Kidney epithelial cell (primary cell): Measurements from ENCODE around the gene APOO. TPM values are rescaled to one million over a fixed set of nuclear protein-coding genes. Genes with fewer than 3 reads are reported as not detected.

ENCODE experiments used
- DNase-seq: peaks from one replicate; pipeline ENCODE4 v3.0.0-alpha.2; 2010; ENCODE audit warnings: low read depth
- H3K27me3 ChIP-seq: 2 replicates; pipeline ENCODE4 v1.6.0; 2011; ENCODE audit warnings: low read length; ENCODE audit not compliant: control insufficient read depth, insufficient read depth
- H3K36me3 ChIP-seq: 2 replicates; pipeline ENCODE4 v1.5.1; 2011; ENCODE audit warnings: low read length; ENCODE audit not compliant: control insufficient read depth, insufficient read depth
- H3K4me3 ChIP-seq: 2 replicates; pipeline ENCODE4 v1.5.1; 2011; ENCODE audit warnings: low read depth, mild to moderate bottlenecking, control low read depth, low read length
- total RNA-seq: library from RNA; depleted of rRNA; stranded (reverse); fragments of >200 nt; gene quantifications from 2 replicates; pipeline ENCODE4 v1.2.3, GENCODE V29; 2015
- TF ChIP-seq, protein P1 (sequence below): IDR thresholded peaks from 2 replicates; pipeline ENCODE4 v1.5.1; 2011; ENCODE audit warnings: mild to moderate bottlenecking, moderate library complexity, low read length, control low read depth, inconsistent platforms; ENCODE audit not compliant: insufficient read depth, poor library complexity, severe bottlenecking

APOO gene
- total RNA-seq, 1 donor from 2014 or later: 17.3 TPM

DNA sequence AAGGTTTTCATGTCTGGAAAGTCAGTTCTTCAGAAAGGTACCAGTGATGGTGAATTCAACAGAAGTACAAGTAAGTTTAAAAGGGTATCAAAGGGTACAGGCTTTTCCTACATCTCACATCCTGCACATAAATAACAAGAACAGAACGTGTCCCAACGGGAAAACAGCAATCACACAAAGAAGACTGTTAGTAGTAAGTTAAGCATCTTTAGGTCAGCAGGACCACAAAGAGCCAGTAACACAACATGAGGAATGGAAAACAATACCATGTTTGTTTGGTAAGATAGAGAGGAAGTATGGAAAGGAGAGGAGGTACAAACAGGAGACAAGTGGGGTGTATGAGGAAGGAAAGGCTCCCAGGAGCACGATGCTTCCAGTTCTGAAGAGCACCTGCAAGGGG is 81.5 kb downstream of the APOO start:
- Histone ChIP-seq H3K27me3 (no peaks in the 10 kb centered on the region), H3K4me3 (no peak overlapping the region), H3K36me3 (no peaks in the 10 kb centered on the region)
- no peak for DNase-seq
- TF ChIP-seq, protein P1, sequence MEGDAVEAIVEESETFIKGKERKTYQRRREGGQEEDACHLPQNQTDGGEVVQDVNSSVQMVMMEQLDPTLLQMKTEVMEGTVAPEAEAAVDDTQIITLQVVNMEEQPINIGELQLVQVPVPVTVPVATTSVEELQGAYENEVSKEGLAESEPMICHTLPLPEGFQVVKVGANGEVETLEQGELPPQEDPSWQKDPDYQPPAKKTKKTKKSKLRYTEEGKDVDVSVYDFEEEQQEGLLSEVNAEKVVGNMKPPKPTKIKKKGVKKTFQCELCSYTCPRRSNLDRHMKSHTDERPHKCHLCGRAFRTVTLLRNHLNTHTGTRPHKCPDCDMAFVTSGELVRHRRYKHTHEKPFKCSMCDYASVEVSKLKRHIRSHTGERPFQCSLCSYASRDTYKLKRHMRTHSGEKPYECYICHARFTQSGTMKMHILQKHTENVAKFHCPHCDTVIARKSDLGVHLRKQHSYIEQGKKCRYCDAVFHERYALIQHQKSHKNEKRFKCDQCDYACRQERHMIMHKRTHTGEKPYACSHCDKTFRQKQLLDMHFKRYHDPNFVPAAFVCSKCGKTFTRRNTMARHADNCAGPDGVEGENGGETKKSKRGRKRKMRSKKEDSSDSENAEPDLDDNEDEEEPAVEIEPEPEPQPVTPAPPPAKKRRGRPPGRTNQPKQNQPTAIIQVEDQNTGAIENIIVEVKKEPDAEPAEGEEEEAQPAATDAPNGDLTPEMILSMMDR: no peak

DNA sequence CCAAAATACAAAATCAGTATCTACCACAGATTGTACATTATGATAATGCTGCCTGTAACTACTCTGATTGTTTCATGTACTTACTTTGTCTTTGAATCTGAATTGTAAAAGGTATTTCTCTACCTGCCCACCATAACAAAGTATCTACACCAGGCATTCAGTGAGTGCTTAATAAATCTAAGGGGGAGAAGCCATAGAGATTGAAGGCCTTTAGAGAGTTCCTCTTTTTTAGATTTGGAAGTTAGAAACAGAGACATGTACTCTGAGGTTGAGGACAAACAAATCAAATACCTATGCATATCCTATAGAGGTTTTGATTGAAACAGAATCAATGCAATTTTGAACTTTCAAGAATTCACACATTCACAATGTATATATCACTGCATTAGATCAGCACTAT is 82.1 kb downstream of the APOO start:
- Histone ChIP-seq H3K4me3 (no peak overlapping the region), H3K27me3 (no peaks in the 10 kb centered on the region), H3K36me3 (no peaks in the 10 kb centered on the region)
- DNase-seq: no peak
- TF ChIP-seq, protein P1: no peak

DNA sequence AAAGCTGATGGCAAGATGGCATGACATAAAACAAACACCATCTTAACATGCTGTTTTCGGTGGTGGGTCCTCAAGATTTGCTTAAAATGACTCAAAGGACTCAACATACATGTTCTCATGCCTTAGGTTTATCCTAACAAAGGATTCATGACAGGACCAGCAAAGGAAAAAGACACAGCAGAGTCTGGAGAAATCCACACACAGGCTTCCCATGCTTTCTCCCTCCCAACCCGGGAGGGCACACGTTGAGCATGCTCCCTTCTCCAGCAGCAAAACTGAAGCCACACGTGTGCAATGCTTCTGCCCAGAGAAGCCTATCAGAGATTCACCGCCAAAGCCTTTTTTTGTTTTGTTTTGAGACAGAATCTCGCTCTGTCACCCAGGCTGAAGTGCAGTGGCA is 84.9 kb downstream of the APOO start:
- no peak overlapping the region for H3K4me3 ChIP-seq
- TF ChIP-seq, protein P1: no peak
- DNase-seq: no peak
- no peaks in the 10 kb centered on the region for H3K36me3 ChIP-seq
- no peaks in the 10 kb centered on the region for H3K27me3 ChIP-seq

DNA sequence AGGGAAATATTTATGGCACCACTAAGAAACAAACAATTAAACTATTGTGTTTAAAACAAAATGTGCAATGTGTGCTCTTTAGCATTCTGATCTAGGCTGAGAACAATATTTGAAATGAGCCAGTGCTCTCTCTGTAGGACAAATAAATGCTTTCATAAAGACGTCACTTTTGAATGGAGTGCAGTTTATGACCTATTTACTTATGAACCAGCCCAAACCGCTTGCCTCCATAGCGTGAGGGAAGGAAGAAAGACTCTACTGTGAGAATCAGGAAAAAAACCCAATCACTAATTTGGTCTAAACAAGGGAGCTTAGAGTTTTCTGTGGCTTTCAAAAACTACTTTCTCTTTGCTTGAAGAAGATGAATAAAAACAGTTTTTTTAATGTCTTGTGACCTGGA is 85.3 kb downstream of the APOO start:
- TF ChIP-seq, protein P1: no peak
- DNase-seq: no peak

DNA sequence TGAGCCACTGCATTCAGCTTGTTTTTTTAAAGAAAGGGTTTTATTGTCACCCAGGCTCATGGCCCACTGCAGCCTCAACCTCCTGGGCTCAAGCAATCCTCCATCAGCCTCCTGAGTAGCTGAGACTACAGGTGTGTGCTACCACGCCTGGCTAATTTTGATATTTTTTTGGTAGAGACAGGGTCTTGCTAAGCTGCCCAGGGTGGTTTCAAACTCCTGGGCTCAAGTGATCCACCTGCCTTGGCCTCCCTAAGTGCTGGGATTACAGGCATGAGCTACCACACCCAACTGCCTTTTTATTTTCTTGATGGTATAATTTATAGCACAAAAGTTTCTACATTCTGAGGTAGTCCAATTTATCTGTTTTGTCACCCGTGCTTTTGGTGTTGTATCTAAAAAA is 85.9 kb downstream of the APOO start:
- no peaks in the 10 kb centered on the region for H3K36me3 ChIP-seq
- H3K27me3 ChIP-seq: no peaks in the 10 kb centered on the region
- TF ChIP-seq, protein P1: no peak
- DNase-seq: no peak
- H3K4me3 ChIP-seq: no peak overlapping the region

More for the DNA sequence above, 85.3 kb downstream of the APOO start:
- Histone ChIP-seq H3K36me3 (no peaks in the 10 kb centered on the region), H3K27me3 (no peaks in the 10 kb centered on the region), H3K4me3 (no peak overlapping the region)

DNA sequence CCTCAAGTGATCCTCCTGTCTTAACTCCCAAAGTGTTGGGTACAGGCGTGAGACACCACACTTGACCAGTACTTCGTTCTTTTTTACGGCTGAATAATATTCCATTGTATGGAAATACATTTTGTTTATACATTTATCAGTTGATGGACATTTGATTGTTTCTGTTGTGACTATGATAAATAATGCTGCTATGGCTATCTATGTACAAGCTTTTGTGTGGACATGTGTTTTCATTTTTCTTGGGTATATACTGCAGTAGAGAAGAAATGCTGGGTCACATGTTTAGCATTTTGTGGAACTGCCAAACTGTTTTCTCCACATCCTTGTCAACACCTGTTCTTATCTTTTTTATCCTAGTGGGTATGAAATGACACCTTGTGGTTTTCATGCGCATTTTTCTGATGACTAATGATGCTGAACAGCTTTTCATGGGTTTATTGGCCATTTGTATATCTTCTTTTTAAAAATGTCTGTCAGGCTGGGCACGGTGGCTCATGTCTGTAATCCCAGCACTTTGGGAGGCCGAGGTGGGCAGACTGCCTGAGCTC is 87.4 kb downstream of the APOO start:
- H3K27me3 ChIP-seq: no peaks in the 10 kb centered on the region
- H3K36me3 ChIP-seq: no peaks in the 10 kb centered on the region
- TF ChIP-seq, protein P1: no peak
- DNase-seq: no peak
- H3K4me3 ChIP-seq: no peak overlapping the region
